COLO668 (cell line): ENCODE data around the gene FCMR.
A peak's percentile ranks its signal among the peaks of the same experiment; 100 is the strongest.

Experiments used
- DNase-seq: peaks from one replicate; lab custom pipeline; 2025; ENCODE audit not compliant: unreplicated experiment; lab: John Stamatoyannopoulos, UW

The FCMR gene

DNA sequence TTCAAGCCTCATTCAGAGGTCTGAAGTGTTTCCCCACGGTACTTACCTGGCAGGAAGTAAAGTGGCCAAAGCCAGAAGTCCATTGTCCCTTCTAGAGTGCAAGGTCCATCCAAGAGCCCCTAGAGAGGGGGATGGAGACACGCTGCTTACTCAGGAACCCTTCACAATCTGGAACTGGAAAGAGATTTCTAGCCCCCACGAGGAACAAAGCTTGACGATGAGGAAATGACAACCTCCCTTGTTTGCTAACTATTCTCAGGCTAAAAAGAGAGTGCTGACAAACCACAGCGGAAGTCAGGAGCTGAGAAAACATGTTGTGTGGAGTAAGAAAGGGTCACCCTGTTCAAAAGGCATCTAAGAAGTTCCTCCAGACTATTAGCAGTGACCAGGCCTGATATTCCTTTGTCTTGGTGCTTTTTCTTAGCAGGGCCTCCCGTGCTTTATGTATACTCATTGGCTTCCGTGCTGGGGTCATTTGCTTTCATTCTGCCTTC lies at the start of gene FCMR:
Gene FCMR (minus strand): TSS at position 170 of the 494 bp plus-strand sequence. CDS start 87 bp downstream, at position 83.
- DNase-seq: no peak

- DNase-seq: no peak
Measured at GRCh38 chr1:206971029-206971655, 49.4 kb upstream of the FCMR start.

- no peak for DNase-seq
Measured at GRCh38 chr1:206970446-206970845, 48.7 kb upstream of the FCMR start, which contains the start of gene FCAMR. FCAMR (minus strand) TSS chr1:206970460; CDS start chr1:206970125, 335 bp downstream.

DNA sequence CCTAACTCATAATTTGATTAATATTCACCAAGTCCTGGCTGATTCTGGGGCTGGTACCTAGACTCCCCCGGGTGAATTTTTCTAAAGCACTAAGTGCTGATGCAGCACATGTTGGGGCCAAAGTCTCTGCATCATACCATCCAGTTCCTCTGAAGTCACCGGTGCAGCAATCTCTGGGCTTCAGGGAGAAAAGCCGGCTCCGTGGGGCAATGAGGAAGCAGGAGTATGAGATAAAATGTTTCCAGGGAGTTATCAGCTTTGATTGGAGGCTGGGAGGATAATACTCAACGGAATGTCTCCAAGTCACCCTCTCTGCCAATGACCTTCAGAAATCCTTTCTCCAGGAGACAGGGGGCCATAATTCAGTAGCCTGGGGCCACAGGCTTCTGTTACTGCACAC lies 47.3 kb upstream of the FCMR start:
- no peak for DNase-seq

- no peak for DNase-seq
Measured at GRCh38 chr1:206967096-206967849, 45.5 kb upstream of the FCMR start.

DNA sequence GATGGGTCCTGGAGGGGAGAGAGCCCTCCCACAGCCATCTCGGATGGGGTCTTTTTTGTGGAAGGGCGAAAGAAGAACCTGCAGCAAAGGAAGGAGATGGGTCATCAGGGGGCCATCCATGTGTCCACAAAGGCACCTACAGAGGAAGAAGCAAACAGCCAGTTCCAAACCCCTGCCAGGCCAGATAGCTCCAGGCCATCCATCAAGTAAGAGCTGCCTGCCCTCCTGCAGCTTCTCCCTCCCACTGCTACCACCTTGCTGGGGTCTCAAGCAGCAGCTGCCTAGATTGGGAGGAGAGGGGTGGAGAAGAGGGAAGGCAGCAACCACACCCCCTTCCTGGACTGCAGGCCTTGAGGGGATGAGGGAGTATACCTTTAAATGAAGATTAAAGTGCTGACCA lies 44.0 kb upstream of the FCMR start:
- DNase-seq: no peak

DNA sequence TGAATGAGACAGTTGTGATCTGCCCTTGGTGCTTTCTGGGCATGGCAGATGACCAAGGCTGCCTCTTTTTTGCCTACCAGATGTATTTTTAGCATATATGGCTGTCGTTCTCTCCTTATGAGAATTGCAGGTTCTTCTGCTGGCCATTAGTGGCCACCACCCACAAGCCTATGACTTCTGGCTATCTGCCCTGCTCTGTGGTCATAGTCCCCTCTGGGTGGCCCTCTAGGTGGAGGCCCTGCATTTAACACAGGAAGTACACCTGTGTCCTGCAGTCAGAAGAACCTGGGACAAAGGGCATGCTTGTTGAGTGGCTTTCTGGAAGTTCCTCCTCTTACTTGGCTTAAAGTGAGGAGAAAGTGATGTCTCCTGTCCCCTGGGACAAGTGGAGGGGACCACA lies 42.0 kb upstream of the FCMR start:
- no peak for DNase-seq

- DNase-seq: no peak
Measured at GRCh38 chr1:206963119-206963712, 41.5 kb upstream of the FCMR start.

DNA sequence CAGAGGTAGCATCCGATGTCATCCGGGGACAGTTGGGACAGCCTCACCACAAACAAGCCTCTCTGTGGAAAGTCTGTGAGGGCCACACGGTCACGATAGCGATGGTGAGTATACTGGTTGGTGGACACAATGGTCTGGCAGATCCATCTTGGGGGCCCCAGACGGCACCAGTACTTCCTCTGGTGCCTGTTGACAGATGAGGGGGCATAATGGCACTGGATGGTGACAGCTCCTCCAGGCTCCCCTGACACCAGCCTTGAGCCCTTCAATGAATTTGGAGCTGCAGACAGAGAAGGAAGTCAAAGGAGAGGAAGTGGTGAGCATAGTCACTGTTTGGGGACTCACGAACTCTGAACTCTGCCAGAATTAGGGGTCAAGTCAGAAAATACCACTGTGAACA lies 40.5 kb upstream of the FCMR start:
- DNase-seq: no peak

DNA sequence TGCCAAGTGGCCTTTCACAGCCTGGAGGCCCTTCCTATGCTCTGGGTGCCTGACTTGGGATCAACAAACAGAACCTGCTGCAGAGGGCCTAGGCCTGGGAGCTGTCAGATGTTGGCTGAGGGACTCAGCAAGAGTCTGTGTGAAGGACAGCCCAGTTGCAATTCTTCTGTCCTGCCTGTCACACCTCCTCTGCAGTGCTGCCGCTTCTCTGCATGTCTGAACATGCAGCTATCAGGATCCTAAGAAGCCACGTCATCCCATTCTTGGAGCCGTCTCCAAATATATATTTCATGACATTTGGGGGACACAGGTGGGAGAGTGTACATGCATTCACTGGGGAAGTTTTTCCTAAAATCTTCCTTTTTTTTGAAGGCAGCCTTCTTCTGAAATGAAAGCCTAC lies 39.9 kb upstream of the FCMR start:
- no peak for DNase-seq

DNA sequence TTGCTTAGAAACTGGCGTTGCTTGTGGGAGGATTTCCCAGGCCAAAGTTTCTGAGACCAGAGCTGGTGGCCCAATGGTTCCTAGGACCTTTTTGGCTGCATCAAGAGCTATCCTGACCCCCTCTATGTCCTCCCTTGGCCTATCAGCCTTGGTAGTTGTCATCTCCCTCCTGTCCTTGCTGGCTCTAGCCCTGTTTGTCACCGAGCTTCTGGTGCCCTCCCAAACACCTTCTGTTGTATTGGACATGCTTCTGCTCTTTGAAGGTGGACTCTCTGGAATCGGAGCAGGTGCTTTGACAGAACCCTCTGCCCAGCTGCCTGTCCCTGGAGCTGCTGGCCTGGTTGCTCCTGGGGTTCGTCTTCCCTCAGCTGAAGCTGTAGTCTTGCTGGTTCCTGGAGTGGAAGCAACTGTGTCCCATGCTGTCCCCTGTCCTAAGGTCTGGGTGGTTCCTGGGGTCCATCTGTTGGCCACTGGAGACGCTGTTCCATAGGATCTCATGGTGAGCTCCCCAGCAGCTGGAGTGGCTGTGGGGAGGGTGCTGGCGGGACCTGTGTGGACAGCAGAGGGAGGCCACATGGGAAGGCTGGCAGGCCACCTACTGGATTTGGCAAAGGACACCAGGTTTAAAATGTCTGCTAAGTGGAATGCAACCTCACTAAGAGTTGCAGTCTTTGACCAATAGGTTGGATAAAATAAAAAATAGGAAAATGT lies 39.1 kb upstream of the FCMR start:
- DNase-seq: no peak

GRCh38 chr1:206958144-206958543 lies 36.4 kb upstream of the FCMR start:
- DNase-seq: no peak

- no peak for DNase-seq
Measured at GRCh38 chr1:206957639-206958038, 35.9 kb upstream of the FCMR start.

DNA sequence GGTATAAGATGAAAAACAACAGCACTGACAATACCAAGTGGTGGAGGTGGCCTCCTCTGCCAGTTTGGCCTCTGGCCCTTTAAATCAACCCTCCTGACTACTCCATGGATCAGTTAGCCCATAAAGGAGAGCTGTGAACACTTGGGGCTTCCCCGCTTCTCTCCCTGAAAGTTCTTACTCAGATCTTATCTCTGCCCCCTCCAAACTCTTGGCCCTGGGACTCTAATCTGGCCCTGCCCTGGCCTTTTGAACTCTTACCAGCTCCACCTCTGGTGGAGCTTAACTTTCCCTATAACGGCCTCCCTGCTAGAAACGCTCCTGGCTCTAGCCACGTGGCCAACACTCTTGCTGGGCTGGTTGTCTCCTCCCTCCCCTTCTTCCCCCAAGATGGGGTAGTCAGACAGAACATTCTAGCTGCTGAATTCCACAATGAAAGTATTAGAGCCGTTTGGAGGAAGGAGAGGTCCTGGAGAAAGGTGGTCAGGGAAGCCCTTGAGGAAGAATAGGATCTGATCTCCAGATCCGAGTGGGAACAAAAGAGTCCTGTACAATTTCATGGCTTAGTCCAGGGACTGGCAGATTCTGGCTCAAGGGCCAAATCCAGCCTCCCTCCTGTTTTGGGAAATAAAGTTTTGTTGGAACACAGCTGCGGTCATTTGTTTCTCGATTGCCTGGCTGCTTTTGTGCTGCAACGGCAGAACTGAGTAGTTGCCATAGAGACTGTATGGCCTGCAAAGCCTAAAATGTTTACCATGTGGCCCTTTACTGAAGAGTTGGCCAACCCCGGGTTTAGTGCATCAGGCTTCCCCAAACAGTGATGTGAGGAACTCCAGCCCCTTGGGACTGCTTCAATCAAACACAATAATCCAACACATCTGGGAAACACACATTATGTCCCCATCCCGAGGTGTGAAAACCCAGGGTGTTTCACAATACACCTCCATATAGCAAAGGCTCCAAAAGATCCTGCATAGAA lies 34.0 kb upstream of the FCMR start:
- no peak for DNase-seq

DNA sequence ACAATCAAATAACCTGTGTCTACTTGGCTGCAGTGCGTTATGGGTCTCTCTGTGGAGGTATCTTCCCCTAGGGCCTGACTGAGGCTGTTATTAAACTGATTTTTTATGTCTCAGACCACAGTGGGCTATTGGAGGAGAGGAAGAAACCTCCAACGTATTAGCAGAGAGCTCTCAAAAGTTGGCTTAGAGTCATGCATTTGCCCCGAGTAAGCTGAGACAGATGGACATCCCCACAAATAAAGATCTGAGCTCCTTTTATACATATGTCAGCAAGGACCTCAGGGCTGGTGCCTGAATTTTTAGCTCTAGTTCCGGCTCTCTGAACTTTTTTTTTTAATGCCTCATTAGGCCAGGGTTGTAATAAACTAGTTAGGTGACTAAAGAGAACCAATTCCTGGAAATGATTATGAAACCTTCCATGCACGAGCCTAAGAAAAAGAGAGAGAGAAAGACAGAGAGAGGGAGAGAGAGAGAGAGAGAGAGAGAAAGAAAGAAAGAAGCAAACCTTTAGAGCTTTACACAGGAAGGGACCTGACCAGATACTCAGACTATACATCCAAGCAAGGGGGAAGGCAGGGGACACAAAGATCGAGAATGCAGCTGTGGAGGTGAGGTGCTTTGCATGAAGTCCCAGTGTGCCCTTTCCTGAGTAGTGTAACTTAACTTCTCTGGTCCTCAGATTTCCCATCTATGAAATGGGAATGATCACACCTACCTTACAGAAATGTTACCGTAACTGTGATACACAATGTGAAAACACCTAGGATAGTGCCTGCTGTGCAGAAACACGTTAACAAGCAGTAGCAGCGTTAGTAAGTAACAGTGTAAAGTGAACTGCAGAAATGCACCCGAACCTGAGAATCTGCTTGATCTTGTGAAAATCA lies 33.0 kb upstream of the FCMR start:
- no peak for DNase-seq

- DNase-seq: no peak
Measured at GRCh38 chr1:206953626-206954025, 31.9 kb upstream of the FCMR start.

DNA sequence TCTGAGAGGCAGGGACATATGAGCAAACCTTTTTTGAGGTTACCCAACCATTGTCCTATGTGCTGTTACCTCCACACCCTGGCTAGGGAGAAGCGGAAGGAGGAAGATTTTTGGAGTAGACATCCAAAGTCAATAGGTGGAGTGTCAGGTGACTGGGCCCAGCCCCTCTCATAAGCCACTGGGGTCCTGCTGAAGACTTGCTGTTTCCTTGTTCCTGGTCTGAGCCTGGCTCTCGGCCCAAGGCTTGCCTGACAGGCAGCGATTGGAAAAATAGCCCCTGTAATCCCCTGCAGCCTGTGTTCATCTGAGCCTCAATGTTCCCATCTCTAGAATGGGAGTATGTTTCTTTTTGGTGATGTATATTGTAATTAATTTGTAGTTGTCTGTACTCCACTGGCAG lies 31.4 kb upstream of the FCMR start:
- no peak for DNase-seq

DNA sequence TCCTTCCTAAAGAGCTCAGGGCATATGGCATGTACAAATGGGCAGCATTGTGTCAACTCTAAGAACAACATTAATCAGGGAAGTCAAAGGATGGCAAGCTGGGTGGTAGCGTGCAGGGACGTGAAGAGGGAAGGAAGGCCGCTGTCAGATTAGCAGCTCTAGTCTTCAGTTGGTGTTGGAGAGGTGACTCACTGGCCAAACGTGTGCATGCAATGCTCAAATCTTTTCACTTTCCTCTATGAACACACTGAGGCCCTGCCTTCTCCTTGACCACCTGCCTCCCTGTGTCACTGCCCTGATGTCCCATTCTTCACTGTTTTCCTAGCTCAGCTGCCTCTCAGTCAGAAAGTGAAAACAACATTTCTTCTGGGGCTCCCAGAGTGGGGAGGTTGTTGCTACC lies 30.4 kb upstream of the FCMR start:
- peak; percentile 16 for DNase-seq
